ENCODE data around the gene LGALS1. TPM values are rescaled to one million over a fixed set of nuclear protein-coding genes. Genes with fewer than 3 reads are reported as not detected.

LGALS1 gene
- total and polyA plus RNA-seq, 2 donors (not counting 1 experiment from before 2014, with no cell fraction given) = 106 to 207 TPM

DNA sequence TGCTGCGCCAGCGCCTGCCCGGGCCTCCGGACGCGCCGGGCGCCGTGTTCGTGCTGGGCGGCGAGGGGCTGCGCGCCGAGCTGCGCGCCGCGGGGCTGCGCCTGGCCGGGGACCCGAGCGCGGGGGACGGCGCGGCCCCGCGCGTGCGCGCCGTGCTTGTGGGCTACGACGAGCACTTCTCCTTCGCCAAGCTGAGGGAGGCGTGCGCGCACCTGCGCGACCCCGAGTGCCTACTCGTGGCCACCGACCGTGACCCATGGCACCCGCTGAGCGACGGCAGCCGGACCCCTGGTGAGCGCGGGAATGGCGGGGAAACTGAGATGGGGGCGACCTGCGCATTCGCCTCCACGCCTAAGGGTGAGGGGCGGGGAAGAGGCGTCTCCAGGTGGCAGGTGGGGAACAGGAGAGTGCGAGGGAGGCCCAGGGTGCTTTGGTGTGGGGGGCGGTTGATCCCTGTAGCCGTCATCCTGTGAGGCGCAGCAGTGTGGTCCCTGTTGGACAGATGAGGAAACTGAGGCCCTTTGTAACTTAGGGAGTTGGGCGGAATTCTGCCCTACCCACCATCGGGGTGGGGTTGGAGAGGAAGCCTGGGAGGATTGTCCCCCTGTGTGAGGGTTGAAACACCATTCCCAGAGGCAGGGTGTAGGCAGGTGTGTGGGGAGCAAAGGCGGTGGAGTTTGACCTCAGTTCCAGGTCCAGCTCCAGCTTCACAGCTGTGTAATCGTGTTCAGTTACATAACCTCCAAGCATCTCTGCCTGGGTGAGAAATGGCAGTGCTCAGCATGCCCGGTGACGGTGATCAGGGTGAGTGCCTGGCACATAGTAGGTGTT lies 16.2 kb upstream of the LGALS1 start:
- ATAC-seq (ENCODE audit: low read depth) (no peak), DNase-seq (peak; percentile 74)
- H3K4me2 ChIP-seq (replicated peaks; ENCODE audit: low read depth, low read length, poor library complexity, severe bottlenecking) = peak overlapping the region; percentile 97

More for the DNA sequence above, 16.2 kb upstream of the LGALS1 start:
- intact Hi-C loops (cut with micrococcal nuclease) = no loop called here
- no peaks in the 10 kb centered on the region for H3K9me3 Mint-ChIP-seq (ENCODE audit: insufficient read depth)
- Histone ChIP-seq H2AFZ (ENCODE audit: insufficient read depth, low read depth, low read length, poor library complexity, severe bottlenecking) (peak overlapping the region; percentile 66), H3K36me3 (replicated peaks in 1 of 2; ENCODE audit: control extremely low read depth in 1 of 2, control insufficient read depth in 1 of 2, extremely low read depth in 1 of 2, insufficient read depth in 2 of 2, low read length in 1 of 2) (peaks cover 0 to 5% of the 10 kb centered on the region in 2 experiments), H3K27ac (ENCODE audit: low read length in 2 of 2) (peak overlapping the region; percentile 48 to 71), H3K4me1 (ENCODE audit: control insufficient read depth in 2 of 2, insufficient read depth in 2 of 2, low read length in 2 of 2) (peaks cover 38 to 49% of the 10 kb centered on the region in 2 donors), H3K79me2 (ENCODE audit: control insufficient read depth, insufficient read depth, low read length) (peaks cover 45% of the 10 kb centered on the region), H3K9ac (ENCODE audit: low read length) (peak overlapping the region; percentile 66), H4K20me1 (ENCODE audit: control insufficient read depth, insufficient read depth, low read length, poor library complexity, severe bottlenecking) (peaks cover 8% of the 10 kb centered on the region), H3K4me3 (ENCODE audit: control extremely low read depth in 1 of 5, extremely low read depth in 1 of 5, insufficient read depth in 1 of 5, low read depth in 2 of 5, low read length in 4 of 5) (peak overlapping the region; percentile 39 to 71 (median 56)), H3K9me3 (ENCODE audit: control extremely low read depth in 1 of 3, control insufficient read depth in 2 of 3, insufficient read depth in 1 of 3, low read length in 2 of 3) (no peaks in the 10 kb centered on the region), H3K27me3 (replicated peaks in 1 of 4; ENCODE audit: control extremely low read depth in 1 of 4, control insufficient read depth in 3 of 4, insufficient read depth in 4 of 4, low read length in 3 of 4) (no peaks in the 10 kb centered on the region)
- TF ChIP-seq CTCF (IDR thresholded peaks at IDR 0.05) (no peak), EZH2 (IDR thresholded peaks at IDR 0.05; ENCODE audit: borderline replicate concordance, insufficient read depth, low read depth, low read length, poor library complexity, severe bottlenecking) (no peak)
- H3K4me3 Mint-ChIP-seq = peak overlapping the region; percentile 89
- WGBS (ENCODE audit: insufficient coverage) = 4% methylated on average over 68 of the region's 68 CpGs
- no peaks in the 10 kb centered on the region for H3K27me3 Mint-ChIP-seq
- H3K4me1 Mint-ChIP-seq = peaks cover 49% of the 10 kb centered on the region
- ChIA-PET POLR2A (interaction anchor here (0.7 to 3.0 kb wide), 9 partner anchors 17 to 51 kb away, joined by 3 to 44 read pairs (median 7); partner anchors contain the start of genes GGA1, LGALS1 and NOL12), CTCF (interaction anchor here (1.2 to 22.6 kb wide), 11 partner anchors 9 to 204 kb away, joined by 3 to 462 read pairs (median 13); partner anchors contain the start of genes GGA1, LGALS1 and NOL12)
- peak overlapping the region; percentile 88 for H3K27ac Mint-ChIP-seq

Data from B cell (primary cell).